Measurements from ENCODE around the gene GSN.

Gene GSN

GRCh38 chr9:121304707-121305106 is 36.7 kb downstream of the GSN start:
- DNase-seq, result no peak

DNA sequence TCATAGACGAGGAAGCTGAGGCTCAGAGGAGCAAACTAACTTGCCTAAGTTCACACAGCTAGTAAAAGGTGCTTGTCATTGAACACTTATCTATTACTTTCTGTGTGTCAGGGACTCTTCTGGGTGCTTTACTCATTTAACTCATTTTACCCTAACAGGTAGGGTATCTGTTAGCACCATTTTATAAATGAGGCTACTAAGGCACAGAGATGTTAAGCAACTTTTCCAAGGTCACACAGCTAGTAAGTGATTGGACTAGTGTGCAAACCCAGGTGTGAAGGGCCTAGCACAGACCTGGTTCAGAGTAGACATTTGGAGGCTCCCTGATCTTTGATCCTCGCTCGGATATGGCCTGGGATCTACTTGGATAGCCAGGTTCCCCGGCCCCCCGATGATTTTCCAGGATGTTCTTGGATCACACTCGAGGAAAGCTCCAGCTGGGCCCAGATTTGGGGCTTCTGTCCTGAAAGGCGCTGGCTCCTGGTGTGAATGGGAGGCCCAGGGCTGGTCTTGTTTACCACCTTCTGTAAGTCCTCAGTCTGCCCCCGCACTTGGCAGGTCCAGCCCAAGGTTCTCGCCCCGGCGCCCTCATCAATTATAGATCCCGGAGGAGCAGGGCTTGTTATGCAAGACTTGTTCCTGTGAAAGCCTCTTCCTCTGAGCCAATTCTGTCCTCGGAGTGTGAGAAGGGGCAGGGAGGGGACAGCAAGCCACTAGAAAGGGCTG is 37.5 kb downstream of the GSN start:
- DNase-seq, result no peak

GRCh38 chr9:121307976-121308375 is 40.0 kb downstream of the GSN start:
- no peak for DNase-seq

- DNase-seq, result no peak
Measured at GRCh38 chr9:121308765-121309164, 40.8 kb downstream of the GSN start.

DNA sequence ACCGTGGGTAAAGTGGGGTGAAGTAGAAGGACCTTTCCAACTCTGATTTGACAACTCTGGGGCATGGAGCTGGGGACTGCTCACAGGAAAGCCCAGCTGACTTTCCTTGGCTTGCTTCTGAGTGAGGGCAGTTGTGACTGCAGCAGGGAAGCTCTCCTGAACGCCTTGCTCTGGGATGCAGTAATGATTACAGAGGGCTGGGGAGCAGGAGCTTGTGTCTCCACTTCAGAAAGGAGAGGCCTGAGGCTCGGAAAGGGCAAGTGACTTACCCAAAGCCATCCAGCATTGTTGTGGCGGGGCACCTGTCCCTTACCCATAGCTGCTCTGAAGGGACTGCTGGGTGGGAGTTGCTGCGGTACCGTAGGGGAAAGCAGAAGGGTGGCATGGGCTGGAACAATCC is 41.2 kb downstream of the GSN start:
- no peak for DNase-seq

- DNase-seq, result no peak
Measured at GRCh38 chr9:121309833-121310425, 42.0 kb downstream of the GSN start.

DNA sequence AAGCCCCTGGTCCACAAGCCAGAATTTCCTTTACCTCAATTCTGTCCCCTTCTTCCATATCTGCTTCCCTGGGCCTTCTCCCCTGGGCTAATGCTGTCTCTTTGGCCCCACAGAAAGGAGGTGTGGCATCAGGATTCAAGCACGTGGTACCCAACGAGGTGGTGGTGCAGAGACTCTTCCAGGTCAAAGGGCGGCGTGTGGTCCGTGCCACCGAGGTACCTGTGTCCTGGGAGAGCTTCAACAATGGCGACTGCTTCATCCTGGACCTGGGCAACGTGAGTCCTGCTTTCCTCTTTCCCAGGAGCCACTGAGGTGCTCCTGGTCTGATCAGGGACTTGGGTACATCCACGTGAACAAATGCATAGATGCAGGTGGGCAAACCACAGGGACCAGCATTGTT is 42.6 kb downstream of the GSN start:
- no peak for DNase-seq

DNA sequence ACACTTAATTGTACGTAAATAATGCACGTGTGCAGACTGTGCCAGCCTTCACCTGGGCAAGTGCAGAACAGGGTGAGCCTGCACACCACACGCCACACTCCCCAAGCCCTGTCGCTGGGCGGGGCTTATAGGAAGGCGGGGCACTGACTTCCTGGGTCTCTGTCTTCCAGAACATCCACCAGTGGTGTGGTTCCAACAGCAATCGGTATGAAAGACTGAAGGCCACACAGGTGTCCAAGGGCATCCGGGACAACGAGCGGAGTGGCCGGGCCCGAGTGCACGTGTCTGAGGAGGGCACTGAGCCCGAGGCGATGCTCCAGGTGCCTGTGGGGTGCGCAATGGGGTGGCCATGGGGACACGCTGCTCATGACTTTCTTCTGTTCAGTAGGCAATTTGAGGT is 44.2 kb downstream of the GSN start:
- no peak for DNase-seq

DNA sequence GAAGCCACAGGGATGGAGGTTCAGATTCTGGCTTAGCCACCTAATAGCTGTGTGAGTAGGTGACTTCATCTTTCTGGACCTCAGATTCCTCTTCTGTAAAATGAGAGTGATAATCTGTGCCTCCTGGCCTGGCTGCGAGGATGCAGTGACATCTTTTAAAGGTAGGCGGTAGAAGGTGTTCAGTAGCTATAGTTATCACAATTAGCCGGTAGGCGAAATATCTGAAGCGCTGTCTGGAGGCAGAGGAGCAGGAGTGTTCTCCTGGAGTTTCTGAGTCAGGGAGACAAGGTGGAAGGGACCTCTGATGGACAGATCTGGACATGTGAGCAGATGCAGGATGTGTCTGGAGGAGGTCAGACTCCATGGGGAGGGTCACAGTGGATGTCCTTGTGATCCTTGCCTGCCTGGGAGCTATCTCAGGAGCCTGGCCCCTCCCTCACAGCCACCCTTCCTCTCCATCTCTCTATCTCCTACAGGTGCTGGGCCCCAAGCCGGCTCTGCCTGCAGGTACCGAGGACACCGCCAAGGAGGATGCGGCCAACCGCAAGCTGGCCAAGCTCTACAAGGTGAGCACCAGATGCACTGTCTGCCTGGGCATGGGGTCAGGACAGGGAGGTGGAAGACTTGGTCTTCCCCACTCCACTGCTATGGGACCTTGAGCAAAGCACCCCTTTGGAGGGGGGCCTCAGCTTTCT is 45.6 kb downstream of the GSN start:
- no peak for DNase-seq

DNA sequence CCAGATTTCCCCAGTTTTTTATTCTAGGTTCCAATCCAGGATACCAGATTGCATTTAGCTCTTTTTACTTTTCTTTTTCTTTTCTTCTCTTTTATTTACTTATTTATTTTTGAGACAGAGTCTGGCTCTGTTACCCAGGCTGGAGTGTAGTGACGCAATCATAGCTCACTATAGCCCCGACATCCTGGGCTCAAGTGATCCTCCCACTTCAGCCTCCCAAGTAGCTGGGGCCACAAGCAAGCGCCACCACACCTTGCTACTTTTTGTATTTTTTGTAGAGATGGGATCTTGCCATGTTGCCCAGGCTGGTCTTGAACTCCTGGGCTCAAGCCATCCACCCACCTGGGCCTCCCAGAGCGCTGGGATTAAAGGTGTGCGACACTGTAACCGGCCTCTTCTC is 48.4 kb downstream of the GSN start:
- no peak for DNase-seq

DNA sequence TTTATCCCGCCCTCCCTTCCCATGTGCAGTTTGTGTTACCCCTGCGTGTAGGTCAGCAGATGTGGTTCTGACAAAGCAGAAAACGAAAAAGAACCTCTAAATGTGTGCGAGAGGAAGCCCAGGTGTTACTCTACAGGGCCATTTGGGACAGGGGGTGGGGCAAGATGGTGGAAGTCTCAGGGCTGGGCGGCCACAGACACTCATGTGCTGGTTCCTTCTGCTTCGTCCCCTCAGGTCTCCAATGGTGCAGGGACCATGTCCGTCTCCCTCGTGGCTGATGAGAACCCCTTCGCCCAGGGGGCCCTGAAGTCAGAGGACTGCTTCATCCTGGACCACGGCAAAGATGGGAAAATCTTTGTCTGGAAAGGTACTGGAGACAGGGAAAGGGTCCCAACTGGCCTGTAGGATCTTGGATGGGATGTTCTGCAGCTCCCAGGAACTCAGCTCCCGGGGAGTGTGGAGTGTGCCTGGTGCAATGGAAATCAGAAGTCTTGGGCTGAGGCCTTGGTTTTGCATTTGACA is 49.0 kb downstream of the GSN start:
- no peak for DNase-seq

DNA sequence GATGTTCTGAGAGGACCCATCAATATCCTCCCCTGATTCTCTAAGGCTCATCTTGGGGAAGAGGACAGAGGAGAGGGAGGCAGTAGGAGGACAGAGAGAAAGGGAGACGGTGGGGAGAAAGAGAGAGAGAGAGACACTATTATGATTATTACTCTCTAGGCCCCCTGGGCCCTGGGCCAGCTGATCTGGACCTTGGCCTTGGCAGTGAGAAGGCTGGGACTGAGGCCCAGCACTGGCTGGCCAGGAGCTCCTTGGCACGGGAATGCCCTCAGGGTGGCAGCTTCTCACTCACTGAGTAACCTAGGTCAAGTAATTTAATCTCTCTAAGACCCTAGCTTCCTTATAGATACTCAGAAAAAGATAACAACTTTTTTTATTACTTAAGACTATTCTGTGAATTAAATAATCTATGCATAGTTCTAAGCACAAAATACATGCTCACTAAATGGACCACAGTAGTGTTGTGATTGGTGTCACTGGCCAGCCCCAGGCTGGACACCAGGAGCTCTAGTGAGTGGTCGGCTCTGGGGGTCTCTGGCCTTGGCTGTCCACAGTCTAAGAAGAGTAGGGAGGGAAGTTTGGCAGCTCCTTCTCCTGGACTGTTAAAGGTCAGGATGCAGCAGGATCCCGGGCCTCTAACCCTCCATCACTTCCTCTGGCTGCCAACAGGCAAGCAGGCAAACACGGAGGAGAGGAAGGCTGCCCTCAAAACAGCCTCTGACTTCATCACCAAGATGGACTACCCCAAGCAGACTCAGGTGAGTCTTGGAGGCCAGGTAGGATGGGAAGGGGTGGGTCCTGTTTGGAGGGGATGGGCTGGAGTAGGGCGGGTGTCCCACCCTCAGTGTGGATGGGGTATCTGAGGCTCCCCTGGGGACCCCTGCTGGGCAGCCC is 50.0 kb downstream of the GSN start:
- no peak for DNase-seq

- DNase-seq, result no peak
Measured at GRCh38 chr9:121318631-121319382, 50.8 kb downstream of the GSN start.

- DNase-seq, result no peak
Measured at GRCh38 chr9:121319383-121319780, 51.4 kb downstream of the GSN start.

GRCh38 chr9:121321016-121321503 is 53.1 kb downstream of the GSN start:
- DNase-seq, result no peak

DNA sequence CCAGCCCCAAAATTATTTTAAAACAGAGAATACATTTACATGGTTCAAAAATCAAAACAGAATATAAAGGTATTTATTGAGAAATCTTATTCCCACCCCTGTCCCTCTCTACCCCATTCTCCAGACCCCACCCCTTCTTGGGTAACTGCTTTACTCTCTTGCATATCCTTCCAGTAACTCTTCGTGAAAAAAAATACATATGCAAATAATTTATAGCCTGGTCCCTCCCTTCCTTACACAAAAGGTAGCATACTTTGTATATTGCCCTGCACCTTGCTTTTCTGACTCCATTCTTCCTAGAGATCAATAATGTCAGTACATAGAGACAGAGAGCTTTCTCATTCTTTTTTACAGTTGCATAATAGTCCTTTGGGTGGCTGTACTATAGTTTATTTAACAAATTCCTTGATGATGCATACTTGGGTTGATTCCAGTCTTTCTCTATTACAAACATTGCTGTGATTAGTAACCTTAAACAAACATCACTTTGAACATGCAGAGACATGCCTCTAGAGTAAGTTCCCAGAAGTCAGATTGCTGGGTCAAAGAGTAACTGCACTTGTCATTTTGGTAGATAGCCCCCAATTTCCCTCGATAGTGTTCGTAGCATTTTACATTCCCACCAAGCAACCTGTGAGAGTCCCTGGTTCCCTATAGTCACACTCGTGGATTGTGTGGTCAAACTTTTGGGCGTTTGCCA is 54.2 kb downstream of the GSN start:
- no peak for DNase-seq

- DNase-seq, result no peak
Measured at GRCh38 chr9:121322737-121323448, 54.9 kb downstream of the GSN start.

GRCh38 chr9:121323449-121324151 is 55.6 kb downstream of the GSN start:
- no peak for DNase-seq

GRCh38 chr9:121324316-121324715 is 56.4 kb downstream of the GSN start:
- no peak for DNase-seq

DNA sequence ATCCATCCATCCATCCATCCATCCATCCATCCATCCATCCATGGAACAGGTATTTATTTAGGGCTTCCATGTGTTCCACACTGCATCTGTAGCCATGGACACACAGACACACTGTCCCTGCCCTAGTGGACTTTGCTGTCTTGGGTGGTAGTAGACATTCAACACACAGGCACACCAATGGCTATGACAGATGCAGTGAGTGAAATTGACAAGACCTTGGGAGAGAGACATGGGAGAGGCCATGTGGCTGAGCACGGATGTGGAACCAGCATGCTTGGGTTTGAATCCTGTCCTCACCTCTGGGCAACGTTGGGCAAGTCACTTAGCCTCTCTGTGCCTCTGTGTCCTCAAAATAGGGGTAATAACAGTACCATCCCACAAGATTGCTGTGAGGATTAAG is 56.8 kb downstream of the GSN start:
- no peak for DNase-seq
